ENCODE data around the gene CREBBP.

DNA sequence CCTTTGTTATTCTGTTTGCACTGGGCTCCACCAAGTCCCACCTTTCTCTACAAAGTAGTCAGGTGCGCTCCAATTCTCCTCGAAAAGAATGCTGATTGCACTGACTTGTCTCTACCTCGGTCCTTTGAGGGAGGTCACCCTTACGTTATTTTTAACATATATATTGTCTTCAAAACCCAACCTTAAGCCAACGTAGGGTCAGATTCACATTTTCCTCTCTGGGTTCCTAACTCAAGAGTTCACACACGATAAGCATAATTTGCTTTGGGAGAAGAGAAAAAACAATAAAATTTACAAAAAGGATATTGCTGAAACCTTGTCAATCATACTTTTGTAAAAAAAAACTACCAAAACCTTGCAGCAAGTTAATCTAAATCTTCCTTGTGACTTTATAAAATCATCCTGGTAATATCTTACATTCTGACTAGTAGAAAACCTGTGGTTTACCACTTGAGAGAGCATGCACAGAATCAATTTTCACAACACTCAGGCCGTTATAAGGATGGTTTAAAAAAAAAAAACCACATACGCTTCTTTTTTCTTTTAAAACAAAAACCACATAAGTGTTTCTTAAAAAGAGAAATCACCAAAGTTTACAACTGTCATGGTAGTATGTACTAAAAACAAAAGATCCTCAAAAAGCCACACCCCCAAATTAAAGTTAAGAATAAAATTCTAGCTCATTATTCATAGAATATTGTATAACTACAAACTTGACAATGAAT is 91.0 kb downstream of the CREBBP start:
- TF ChIP-seq, protein P1, sequence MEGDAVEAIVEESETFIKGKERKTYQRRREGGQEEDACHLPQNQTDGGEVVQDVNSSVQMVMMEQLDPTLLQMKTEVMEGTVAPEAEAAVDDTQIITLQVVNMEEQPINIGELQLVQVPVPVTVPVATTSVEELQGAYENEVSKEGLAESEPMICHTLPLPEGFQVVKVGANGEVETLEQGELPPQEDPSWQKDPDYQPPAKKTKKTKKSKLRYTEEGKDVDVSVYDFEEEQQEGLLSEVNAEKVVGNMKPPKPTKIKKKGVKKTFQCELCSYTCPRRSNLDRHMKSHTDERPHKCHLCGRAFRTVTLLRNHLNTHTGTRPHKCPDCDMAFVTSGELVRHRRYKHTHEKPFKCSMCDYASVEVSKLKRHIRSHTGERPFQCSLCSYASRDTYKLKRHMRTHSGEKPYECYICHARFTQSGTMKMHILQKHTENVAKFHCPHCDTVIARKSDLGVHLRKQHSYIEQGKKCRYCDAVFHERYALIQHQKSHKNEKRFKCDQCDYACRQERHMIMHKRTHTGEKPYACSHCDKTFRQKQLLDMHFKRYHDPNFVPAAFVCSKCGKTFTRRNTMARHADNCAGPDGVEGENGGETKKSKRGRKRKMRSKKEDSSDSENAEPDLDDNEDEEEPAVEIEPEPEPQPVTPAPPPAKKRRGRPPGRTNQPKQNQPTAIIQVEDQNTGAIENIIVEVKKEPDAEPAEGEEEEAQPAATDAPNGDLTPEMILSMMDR (IDR thresholded peaks at IDR 0.05; ENCODE audit: extremely low read depth in 1 of 2, insufficient read depth in 1 of 2, low read depth in 1 of 2, low read length in 2 of 2): no peak
- TF ChIP-seq POLR2AphosphoS5 (IDR thresholded peaks at IDR 0.05; ENCODE audit: insufficient read depth, low read depth, low read length): no peak

Data from endothelial cell of umbilical vein (primary cell).